ENCODE measurements around the gene PPM1A. TPM values are rescaled to one million over a fixed set of nuclear protein-coding genes. Genes with fewer than 3 reads are reported as not detected.

The PPM1A gene
- total RNA-seq, 1 experiment from 2014 or later, result 38.9 TPM

GRCh38 chr14:60220917-60221316 is 28.1 kb upstream of the PPM1A start:
- no peaks in the 10 kb centered on the region for H3K4me1 Mint-ChIP-seq (ENCODE audit: low read depth, unreplicated experiment)
- DNase-seq, result no peak
- CTCF ChIA-PET, result no interaction called here
- no peaks in the 10 kb centered on the region for H3K9me3 Mint-ChIP-seq (ENCODE audit: low read depth, unreplicated experiment)
- no peak for TF ChIP-seq CTCF (IDR thresholded peaks at IDR 0.05; ENCODE audit: unreplicated experiment)
- no peak overlapping the region for H3K27ac Mint-ChIP-seq (ENCODE audit: unreplicated experiment)
- intact Hi-C loops (cut with micrococcal nuclease; ENCODE audit: unreplicated experiment), result no loop called here
- H3K4me3 Mint-ChIP-seq (ENCODE audit: low read depth, unreplicated experiment), result no peak overlapping the region
- H3K27me3 Mint-ChIP-seq (ENCODE audit: unreplicated experiment), result no peaks in the 10 kb centered on the region
- no peaks in the 10 kb centered on the region for H3K36me3 Mint-ChIP-seq (ENCODE audit: insufficient read depth, unreplicated experiment)
- no TSS peak for BruUV-seq (replicated peaks)

- no peak overlapping the region for H3K4me3 Mint-ChIP-seq (ENCODE audit: low read depth, unreplicated experiment)
- CTCF ChIA-PET, result no interaction called here
- H3K27ac Mint-ChIP-seq (ENCODE audit: unreplicated experiment), result no peak overlapping the region
- no peaks in the 10 kb centered on the region for H3K4me1 Mint-ChIP-seq (ENCODE audit: low read depth, unreplicated experiment)
- no peaks in the 10 kb centered on the region for H3K36me3 Mint-ChIP-seq (ENCODE audit: insufficient read depth, unreplicated experiment)
- H3K27me3 Mint-ChIP-seq (ENCODE audit: unreplicated experiment), result no peaks in the 10 kb centered on the region
- TF ChIP-seq CTCF (IDR thresholded peaks at IDR 0.05; ENCODE audit: unreplicated experiment), result no peak
- no TSS peak for BruUV-seq (replicated peaks)
- H3K9me3 Mint-ChIP-seq (ENCODE audit: low read depth, unreplicated experiment), result no peaks in the 10 kb centered on the region
- no peak for DNase-seq
- intact Hi-C loops (cut with micrococcal nuclease; ENCODE audit: unreplicated experiment), result no loop called here
These were observed 27.6 kb upstream of the PPM1A start for GRCh38 chr14:60221457-60221856.

GRCh38 chr14:60222820-60223219 is 26.2 kb upstream of the PPM1A start:
- Mint-ChIP-seq H3K4me1 (ENCODE audit: low read depth, unreplicated experiment) (no peaks in the 10 kb centered on the region), H3K27ac (ENCODE audit: unreplicated experiment) (no peak overlapping the region), H3K9me3 (ENCODE audit: low read depth, unreplicated experiment) (no peaks in the 10 kb centered on the region), H3K27me3 (ENCODE audit: unreplicated experiment) (no peaks in the 10 kb centered on the region), H3K36me3 (ENCODE audit: insufficient read depth, unreplicated experiment) (no peaks in the 10 kb centered on the region), H3K4me3 (ENCODE audit: low read depth, unreplicated experiment) (no peak overlapping the region)
- no peak for TF ChIP-seq CTCF (IDR thresholded peaks at IDR 0.05; ENCODE audit: unreplicated experiment)
- peak; percentile 72 for DNase-seq
- intact Hi-C loops (cut with micrococcal nuclease; ENCODE audit: unreplicated experiment), result no loop called here
- no TSS peak for BruUV-seq (replicated peaks)
- CTCF ChIA-PET, result no interaction called here

GRCh38 chr14:60225265-60225664 is 23.8 kb upstream of the PPM1A start:
- no peaks in the 10 kb centered on the region for H3K27me3 Mint-ChIP-seq (ENCODE audit: unreplicated experiment)
- DNase-seq, result no peak
- no peaks in the 10 kb centered on the region for H3K9me3 Mint-ChIP-seq (ENCODE audit: low read depth, unreplicated experiment)
- H3K27ac Mint-ChIP-seq (ENCODE audit: unreplicated experiment), result no peak overlapping the region
- no peaks in the 10 kb centered on the region for H3K4me1 Mint-ChIP-seq (ENCODE audit: low read depth, unreplicated experiment)
- no TSS peak for BruUV-seq (replicated peaks)
- no peaks in the 10 kb centered on the region for H3K36me3 Mint-ChIP-seq (ENCODE audit: insufficient read depth, unreplicated experiment)
- no peak overlapping the region for H3K4me3 Mint-ChIP-seq (ENCODE audit: low read depth, unreplicated experiment)
- CTCF ChIA-PET, result no interaction called here
- no peak for TF ChIP-seq CTCF (IDR thresholded peaks at IDR 0.05; ENCODE audit: unreplicated experiment)
- intact Hi-C loops (cut with micrococcal nuclease; ENCODE audit: unreplicated experiment), result no loop called here

GRCh38 chr14:60226298-60226697 is 22.7 kb upstream of the PPM1A start:
- intact Hi-C loops (cut with micrococcal nuclease; ENCODE audit: unreplicated experiment), result no loop called here
- BruUV-seq (replicated peaks), result no TSS peak
- Mint-ChIP-seq H3K4me3 (ENCODE audit: low read depth, unreplicated experiment) (no peak overlapping the region), H3K4me1 (ENCODE audit: low read depth, unreplicated experiment) (no peaks in the 10 kb centered on the region), H3K27me3 (ENCODE audit: unreplicated experiment) (no peaks in the 10 kb centered on the region), H3K36me3 (ENCODE audit: insufficient read depth, unreplicated experiment) (no peaks in the 10 kb centered on the region), H3K27ac (ENCODE audit: unreplicated experiment) (no peak overlapping the region), H3K9me3 (ENCODE audit: low read depth, unreplicated experiment) (no peaks in the 10 kb centered on the region)
- CTCF ChIA-PET, result no interaction called here
- TF ChIP-seq CTCF (IDR thresholded peaks at IDR 0.05; ENCODE audit: unreplicated experiment), result no peak
- DNase-seq, result no peak
